Thoracic aorta (tissue), 2 donors: Measurements from ENCODE around the gene TEX9. TPM values are rescaled to one million over a fixed set of nuclear protein-coding genes. Genes with fewer than 3 reads are reported as not detected.

Experiments
- ATAC-seq: fragments of 150-250 bp; one replicate; pipeline ENCODE4 v1.8.0; 2017; ENCODE audit warnings: low read depth; ENCODE audit not compliant: insufficient number of reproducible peaks, low FRiP score
- DNase-seq: peaks from one replicate; pipeline ENCODE4 v3.0.0-alpha.2; 2020; ENCODE audit warnings: low spot score
- H3K27ac ChIP-seq, 2 donors: fragments of 200-600 bp; sonication (generic); 1 replicate in 1 of 2; 2 replicates in 1 of 2; pipeline ENCODE4 v1.5.1; 2016; ENCODE audit warnings: mild to moderate bottlenecking in 2 of 2, moderate library complexity in 2 of 2
- H3K27me3 ChIP-seq: fragments of 200-600 bp; sonication (generic); replicated peaks from 2 replicates; pipeline ENCODE4 v1.6.0; 2016; ENCODE audit warnings: mild to moderate bottlenecking; ENCODE audit not compliant: insufficient read depth
- H3K36me3 ChIP-seq: fragments of 200-600 bp; sonication (generic); one replicate; pipeline ENCODE4 v1.5.1; 2016
- H3K4me1 ChIP-seq, 2 donors: fragments of 200-600 bp; sonication (generic); 1 replicate in 1 of 2; 2 replicates in 1 of 2; pipeline versions ENCODE4 v1.5.1 to v1.6.0; 2016; ENCODE audit warnings: low read depth in 2 of 2, mild to moderate bottlenecking in 1 of 2; ENCODE audit not compliant: control insufficient read depth in 1 of 2
- H3K4me3 ChIP-seq: fragments of 200-600 bp; sonication (generic); 2 replicates; pipeline ENCODE4 v1.5.1; 2016; ENCODE audit warnings: mild to moderate bottlenecking
- H3K9me3 ChIP-seq: fragments of 200-600 bp; sonication (generic); 2 replicates; pipeline ENCODE4 v1.5.1; 2016
- CTCF ChIP-seq: fragments of 200-600 bp; sonication (generic); IDR thresholded peaks from one replicate; pipeline ENCODE4 v1.5.1; 2019; ENCODE audit warnings: antibody characterized with exemption
- total RNA-seq, 2 donors: library from RNA; depleted of rRNA; stranded (reverse); fragments of >200 nt; gene quantifications; one replicate each; pipeline versions ENCODE4 v1.1.0 to v1.2.3, GENCODE V29; 2016

Gene TEX9
- total RNA-seq, 2 donors from 2014 or later = 3.7 to 13.5 TPM

- Histone ChIP-seq H3K27me3 (no peaks in the 10 kb centered on the region), H3K9me3 (no peaks in the 10 kb centered on the region), H3K4me3 (no peak overlapping the region), H3K27ac (no peak overlapping the region), H3K4me1 (no peaks in the 10 kb centered on the region), H3K36me3 (no peaks in the 10 kb centered on the region)
- DNase-seq (no peak), ATAC-seq (no peak)
- no peak for TF ChIP-seq CTCF
These were observed 77.1 kb downstream of the TEX9 start for GRCh38 chr15:56442354-56442753.

DNA sequence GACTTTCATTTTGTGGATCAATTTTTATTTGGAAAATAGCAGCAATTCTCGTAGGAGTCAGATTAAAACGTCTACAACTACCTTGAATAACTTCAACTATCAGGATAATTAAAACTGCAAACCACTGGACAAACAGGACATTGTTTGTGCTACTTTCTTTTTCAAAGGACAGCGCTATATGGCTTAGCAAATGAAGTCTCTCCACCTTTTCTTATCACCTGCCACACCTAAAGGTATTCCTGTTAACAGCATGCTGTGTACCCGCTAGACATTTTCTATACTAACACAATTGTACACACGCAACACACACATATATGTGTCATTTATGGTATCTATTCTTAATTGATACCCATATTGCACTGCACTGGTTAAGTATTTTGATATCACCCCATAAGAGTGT is 80.5 kb downstream of the TEX9 start:
- H3K9me3 ChIP-seq = no peaks in the 10 kb centered on the region
- H3K4me3 ChIP-seq = no peak overlapping the region
- no peak for TF ChIP-seq CTCF
- H3K36me3 ChIP-seq = no peaks in the 10 kb centered on the region
- no peak for DNase-seq
- H3K4me1 ChIP-seq = no peaks in the 10 kb centered on the region
- ATAC-seq = no peak
- no peak overlapping the region for H3K27ac ChIP-seq
- H3K27me3 ChIP-seq = no peaks in the 10 kb centered on the region

DNA sequence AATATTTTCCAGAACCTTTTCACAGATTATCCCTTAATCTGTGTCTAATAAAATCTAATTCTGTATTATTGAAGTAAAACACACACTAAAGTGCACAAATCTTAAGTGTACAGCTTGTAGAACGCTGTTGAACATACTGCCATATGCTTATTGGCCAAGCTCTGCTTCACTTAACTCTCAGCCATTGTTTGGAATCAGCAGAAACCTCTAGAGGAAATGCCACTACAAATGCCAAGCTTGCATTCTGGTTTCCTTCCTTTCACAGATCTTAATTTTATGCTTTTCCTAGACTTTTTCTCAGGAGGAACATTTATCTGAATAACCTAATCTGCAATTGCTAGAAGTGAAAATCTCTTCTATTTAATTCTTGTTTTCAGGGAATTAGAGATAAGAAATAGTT is 89.6 kb downstream of the TEX9 start:
- Histone ChIP-seq H3K4me1 (no peaks in the 10 kb centered on the region), H3K36me3 (no peaks in the 10 kb centered on the region), H3K27me3 (no peaks in the 10 kb centered on the region), H3K9me3 (no peaks in the 10 kb centered on the region), H3K4me3 (no peak overlapping the region), H3K27ac (no peak overlapping the region)
- DNase-seq (no peak), ATAC-seq (no peak)
- no peak for TF ChIP-seq CTCF

DNA sequence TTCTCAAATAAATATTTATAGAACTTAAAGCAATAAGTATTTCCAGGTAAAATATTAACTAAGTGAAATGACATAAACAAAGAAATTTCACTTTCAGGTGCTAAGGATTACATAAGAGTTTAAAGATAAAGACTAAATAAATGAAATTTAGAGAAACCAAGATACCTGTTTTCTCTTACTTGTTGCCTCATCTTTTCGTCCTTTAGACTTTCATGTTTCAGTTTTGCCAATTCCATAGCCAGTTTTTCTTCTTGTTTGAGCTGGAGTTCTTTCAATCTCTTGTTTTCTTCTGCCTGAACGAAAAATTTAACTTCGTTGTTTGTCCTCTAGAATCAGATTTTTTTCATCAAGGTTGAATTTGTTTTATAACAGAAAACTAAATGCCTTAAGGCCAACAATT is 91.0 kb downstream of the TEX9 start:
- TF ChIP-seq CTCF = no peak
- Histone ChIP-seq H3K36me3 (no peaks in the 10 kb centered on the region), H3K4me1 (no peaks in the 10 kb centered on the region), H3K4me3 (no peak overlapping the region), H3K27ac (no peak overlapping the region), H3K27me3 (no peaks in the 10 kb centered on the region), H3K9me3 (no peaks in the 10 kb centered on the region)
- DNase-seq (no peak), ATAC-seq (no peak)

GRCh38 chr15:56459096-56459495 is 93.9 kb downstream of the TEX9 start:
- no peak for TF ChIP-seq CTCF

More at GRCh38 chr15:56459096-56459495, 93.9 kb downstream of the TEX9 start:
- DNase-seq = no peak
- no peaks in the 10 kb centered on the region for H3K27me3 ChIP-seq
- H3K9me3 ChIP-seq = no peaks in the 10 kb centered on the region
- no peak for ATAC-seq
- no peak overlapping the region for H3K4me3 ChIP-seq
- H3K4me1 ChIP-seq = peaks cover 0 to 2% of the 10 kb centered on the region in 2 donors
- H3K36me3 ChIP-seq = no peaks in the 10 kb centered on the region
- no peak overlapping the region for H3K27ac ChIP-seq
